ENCODE measurements around the gene OLFM4.

GRCh38 chr13:53020764-53021335, 7.8 kb upstream of the OLFM4 start:
- TF ChIP-seq POLR2A (IDR thresholded peaks at IDR 0.05): no peak
- TF ChIP-seq, protein P1, sequence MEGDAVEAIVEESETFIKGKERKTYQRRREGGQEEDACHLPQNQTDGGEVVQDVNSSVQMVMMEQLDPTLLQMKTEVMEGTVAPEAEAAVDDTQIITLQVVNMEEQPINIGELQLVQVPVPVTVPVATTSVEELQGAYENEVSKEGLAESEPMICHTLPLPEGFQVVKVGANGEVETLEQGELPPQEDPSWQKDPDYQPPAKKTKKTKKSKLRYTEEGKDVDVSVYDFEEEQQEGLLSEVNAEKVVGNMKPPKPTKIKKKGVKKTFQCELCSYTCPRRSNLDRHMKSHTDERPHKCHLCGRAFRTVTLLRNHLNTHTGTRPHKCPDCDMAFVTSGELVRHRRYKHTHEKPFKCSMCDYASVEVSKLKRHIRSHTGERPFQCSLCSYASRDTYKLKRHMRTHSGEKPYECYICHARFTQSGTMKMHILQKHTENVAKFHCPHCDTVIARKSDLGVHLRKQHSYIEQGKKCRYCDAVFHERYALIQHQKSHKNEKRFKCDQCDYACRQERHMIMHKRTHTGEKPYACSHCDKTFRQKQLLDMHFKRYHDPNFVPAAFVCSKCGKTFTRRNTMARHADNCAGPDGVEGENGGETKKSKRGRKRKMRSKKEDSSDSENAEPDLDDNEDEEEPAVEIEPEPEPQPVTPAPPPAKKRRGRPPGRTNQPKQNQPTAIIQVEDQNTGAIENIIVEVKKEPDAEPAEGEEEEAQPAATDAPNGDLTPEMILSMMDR (IDR thresholded peaks at IDR 0.05): no peak

Measured in esophagus squamous epithelium (tissue), 4 donors.